OCI-LY3 (cell line): Measurements from ENCODE around the gene LRRC8D.

Source experiments
- CTCF ChIP-seq: fragments of 200-600, 300-600 bp; sonication (generic); IDR thresholded peaks from 2 replicates; pipeline ENCODE4 v1.5.1; 2014; ENCODE audit warnings: antibody characterized with exemption, low read length, low read depth
- EZH2phosphoT487 ChIP-seq: fragments of 200-600 bp; shearing (Covaris generic); IDR thresholded peaks from 2 replicates; pipeline ENCODE4 v1.6.1; 2018; ENCODE audit warnings: antibody characterized with exemption, mixed run types, low read depth

- TF ChIP-seq CTCF (no peak), EZH2phosphoT487 (no peak)
Observed at GRCh38 chr1:89854140-89854539, 33.3 kb downstream of the LRRC8D start.
